ENCODE measurements around the gene SHISA8.
"Not testable (repeated sequence)": the region's sequence is repeated elsewhere in the genome, so short reads cannot be mapped to it uniquely, and the experiment has no call there.

Gene SHISA8

DNA sequence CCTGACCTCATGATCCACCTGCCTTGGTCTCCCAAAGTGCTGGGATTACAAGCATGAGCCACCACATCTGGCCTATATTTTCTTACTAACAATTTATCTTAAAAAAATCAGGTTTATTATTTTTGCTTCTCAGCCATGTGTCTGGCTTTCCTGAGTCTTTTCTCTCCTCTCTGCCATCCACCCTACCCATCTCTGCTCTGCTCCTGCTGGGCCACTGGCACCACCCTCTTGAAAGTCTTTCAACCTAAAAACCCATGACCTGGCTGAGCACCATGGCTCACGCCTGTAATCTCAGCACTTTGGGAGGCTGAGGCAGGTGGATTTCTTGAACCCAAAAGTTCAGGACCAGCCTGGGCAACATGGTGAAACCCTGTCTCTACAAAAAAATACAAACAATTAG, 44.8 kb downstream of the SHISA8 start:
- FAIRE-seq; DNase-seq (ENCODE audit: extremely low spot score, insufficient read length, low read depth): not testable (repeated sequence)

DNA sequence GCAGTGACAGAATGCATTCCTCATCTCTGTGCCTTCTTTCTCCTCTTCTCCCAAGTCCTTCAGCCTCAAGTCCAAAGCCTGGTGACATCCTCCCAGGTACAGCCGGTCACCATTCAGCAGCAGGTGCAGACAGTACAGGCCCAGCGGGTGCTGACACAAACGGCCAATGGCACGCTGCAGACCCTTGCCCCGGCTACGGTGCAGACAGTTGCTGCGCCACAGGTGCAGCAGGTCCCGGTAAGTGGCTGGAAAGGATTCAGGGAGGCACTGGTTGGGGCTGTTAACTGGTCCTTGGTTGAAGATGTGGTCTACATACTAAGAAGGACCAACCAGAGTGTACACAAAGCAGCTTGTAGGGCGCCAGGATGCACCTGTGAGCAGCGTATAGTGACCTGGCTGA, 46.3 kb downstream of the SHISA8 start:
- no peak for DNase-seq (ENCODE audit: extremely low spot score, insufficient read length, low read depth)
- FAIRE-seq, result no peak

DNA sequence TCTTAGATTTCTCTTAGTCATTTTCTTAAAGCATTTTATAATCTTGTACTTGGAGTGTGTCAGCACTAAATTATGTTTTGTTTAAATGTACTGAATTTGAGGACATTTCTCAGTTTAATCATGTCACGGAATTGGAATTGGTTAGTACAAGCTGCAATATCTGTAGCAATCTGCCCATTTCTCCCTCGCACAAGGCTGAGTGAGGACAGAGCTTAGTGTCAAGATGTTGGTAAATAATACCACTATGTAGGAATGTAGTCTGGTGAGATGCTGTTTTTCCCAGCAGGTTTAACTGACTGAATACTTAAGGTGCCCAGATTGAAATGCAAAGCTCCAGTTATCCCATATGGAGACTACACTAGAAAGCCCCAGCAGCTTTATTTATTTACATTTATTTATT, 51.4 kb downstream of the SHISA8 start:
- DNase-seq (ENCODE audit: extremely low spot score, insufficient read length, low read depth) (no peak), FAIRE-seq (no peak)

DNA sequence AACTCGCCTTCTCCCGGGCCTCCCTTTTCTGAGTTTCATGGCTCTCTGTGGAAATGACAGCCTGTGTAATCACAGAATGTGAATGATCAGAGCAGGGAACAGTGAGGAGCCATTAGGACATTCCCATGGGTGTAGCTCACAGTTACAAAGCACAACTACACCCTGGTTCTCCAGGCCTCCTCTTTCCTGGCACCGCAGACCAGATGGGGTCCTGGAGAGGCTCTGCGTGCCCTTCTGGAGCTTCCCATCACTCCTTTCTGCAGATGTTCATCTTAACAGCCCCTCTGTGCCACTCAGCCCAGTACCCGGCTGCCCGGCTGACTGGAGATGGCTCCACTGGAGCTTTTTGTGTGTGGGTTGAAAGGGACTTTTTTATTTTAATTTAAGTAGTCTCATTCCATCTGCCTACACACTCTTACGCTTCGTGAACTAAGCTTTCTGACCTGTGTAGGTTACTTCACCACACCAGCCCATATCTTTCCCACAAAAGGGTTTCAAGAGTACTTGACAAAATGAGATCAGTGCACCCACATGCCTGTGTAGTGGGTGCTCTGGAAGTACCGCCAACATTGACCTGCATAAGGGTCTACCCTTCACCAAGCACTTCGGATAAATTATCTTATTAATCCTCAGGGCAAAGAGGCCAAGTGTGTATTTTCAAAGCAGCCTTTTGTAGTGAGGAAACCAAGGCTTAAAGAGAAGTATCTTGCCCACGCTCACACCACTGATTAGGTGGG, 52.2 kb downstream of the SHISA8 start:
- FAIRE-seq (peak; percentile 93), DNase-seq (ENCODE audit: extremely low spot score, insufficient read length, low read depth) (peak; percentile 51)

DNA sequence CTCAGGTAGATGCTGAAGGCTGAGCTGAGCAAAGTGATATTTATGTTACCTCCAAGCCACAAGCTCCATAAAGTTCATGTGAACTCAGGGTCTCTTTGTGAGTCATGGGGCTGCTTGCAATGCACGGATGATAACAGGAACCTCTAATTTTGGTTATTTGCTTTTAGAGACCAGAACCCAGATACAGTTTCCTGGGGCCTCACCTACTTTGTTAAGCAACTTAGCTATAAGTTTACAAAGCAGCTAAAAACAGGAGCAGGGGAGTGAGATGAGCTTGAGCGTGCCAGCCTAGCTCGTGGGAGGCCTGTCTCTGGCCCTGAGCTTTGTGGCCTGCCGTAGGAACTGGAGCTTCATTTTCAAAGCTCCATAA, 52.7 kb downstream of the SHISA8 start:
- peak; percentile 23 for DNase-seq (ENCODE audit: extremely low spot score, insufficient read length, low read depth)
- no peak for FAIRE-seq
